GM23248 (cell line): Measurements from ENCODE around the gene UBE2G1. TPM values are rescaled to one million over a fixed set of nuclear protein-coding genes. Genes with fewer than 3 reads are reported as not detected.
"Not testable (repeated sequence)": the region's sequence is repeated elsewhere in the genome, so short reads cannot be mapped to it uniquely, and the experiment has no call there.

Source experiments
- DNase-seq: peaks from one replicate; pipeline ENCODE4 v3.0.0-alpha.2; 2015
- H2AFZ ChIP-seq: fragments of 200-600 bp; sonication (generic); 2 replicates; pipeline ENCODE4 v1.6.1; 2016; ENCODE audit warnings: antibody characterized with exemption
- H3F3A ChIP-seq: fragments of 200-600 bp; sonication (generic); 2 replicates; pipeline ENCODE4 v1.6.1; 2016; ENCODE audit warnings: mild to moderate bottlenecking, antibody characterized with exemption, mixed run types; ENCODE audit not compliant: insufficient read depth
- H3K27ac ChIP-seq: fragments of 200-600 bp; sonication (generic); 2 replicates; pipeline ENCODE4 v1.5.1; 2016; ENCODE audit warnings: mild to moderate bottlenecking
- H3K27me3 ChIP-seq: fragments of 200-600 bp; sonication (generic); replicated peaks from 2 replicates; pipeline ENCODE4 v1.6.1; 2016; ENCODE audit warnings: mild to moderate bottlenecking; ENCODE audit not compliant: insufficient read depth
- H3K36me3 ChIP-seq: fragments of 200-600 bp; sonication (generic); 2 replicates; pipeline ENCODE4 v1.6.1; 2016; ENCODE audit warnings: low read depth, mild to moderate bottlenecking
- H3K4me1 ChIP-seq: fragments of 200-600 bp; sonication (generic); 2 replicates; pipeline ENCODE4 v1.6.1; 2016; ENCODE audit warnings: mild to moderate bottlenecking; ENCODE audit not compliant: insufficient read depth
- H3K4me2 ChIP-seq: fragments of 200-600 bp; sonication (generic); one replicate; pipeline ENCODE4 v1.6.1; 2016; ENCODE audit warnings: mild to moderate bottlenecking; ENCODE audit not compliant: unreplicated experiment
- H3K4me3 ChIP-seq: fragments of 200-600 bp; sonication (generic); 2 replicates; pipeline ENCODE4 v1.5.1; 2016; ENCODE audit warnings: mild to moderate bottlenecking
- H3K79me2 ChIP-seq: fragments of 200-600 bp; sonication (generic); 2 replicates; pipeline ENCODE4 v1.6.1; 2016; ENCODE audit warnings: mild to moderate bottlenecking; ENCODE audit not compliant: insufficient read depth
- H3K9ac ChIP-seq: fragments of 200-600 bp; sonication (generic); 2 replicates; pipeline ENCODE4 v1.6.1; 2016; ENCODE audit warnings: mild to moderate bottlenecking
- H3K9me2 ChIP-seq: fragments of 200-600 bp; sonication (generic); 2 replicates; pipeline ENCODE4 v1.6.1; 2016; ENCODE audit warnings: mixed run types, mild to moderate bottlenecking, moderate library complexity; ENCODE audit not compliant: insufficient read depth
- H3K9me3 ChIP-seq: fragments of 200-600 bp; sonication (generic); one replicate; pipeline ENCODE4 v1.6.1; 2017; ENCODE audit warnings: low read depth
- H4K20me1 ChIP-seq: fragments of 200-600 bp; sonication (generic); 2 replicates; pipeline ENCODE4 v1.6.0; 2016; ENCODE audit not compliant: insufficient read depth
- EZH2 ChIP-seq: fragments of 200-600 bp; sonication (generic); IDR thresholded peaks from 2 replicates; pipeline ENCODE4 v1.6.1; 2018; ENCODE audit warnings: antibody characterized with exemption, mild to moderate bottlenecking; ENCODE audit not compliant: insufficient read depth, poor library complexity, severe bottlenecking
- EZH2phosphoT487 ChIP-seq: fragments of 200-600 bp; sonication (generic); IDR thresholded peaks from 2 replicates; pipeline ENCODE4 v1.6.1; 2018; ENCODE audit warnings: antibody characterized with exemption, moderate library complexity, mild to moderate bottlenecking, low read depth; ENCODE audit not compliant: insufficient read depth
- whole genome bisulfite sequencing, 2 experiments: methylation state at CpG; one replicate each; pipeline ENCODE4 v1.1.6; 2015 to 2017; ENCODE audit warnings: low lambda C conversion rate in 2 of 2, low coverage in 1 of 2; ENCODE audit errors: missing lambda C conversion rate in 2 of 2; 5-methylcytosine and 5-hydroxymethylcytosine counted together
- in situ Hi-C: fragments of 300-500 bp; cut with MboI; formaldehyde crosslinking; loops from 2 replicates; pipeline ENCODE4 v1.15.0; 2020
- polyA plus RNA-seq: library from polyadenylated mRNA; unstranded; fragments of >200 nt; fragmentation: Nextera tagmentation; extraction: Ambion mirVana; gene quantifications from 2 replicates; pipeline ENCODE4 v1.2.1, GENCODE V29; 2016
- total RNA-seq: library from RNA; depleted of rRNA; stranded (reverse); fragments of >200 nt; shearing (Covaris generic); gene quantifications from 2 replicates; pipeline ENCODE4 v1.2.3, GENCODE V29; 2014

UBE2G1 gene
- total and polyA plus RNA-seq, 2 experiments from 2014 or later = 37.8 to 49.4 TPM

DNA sequence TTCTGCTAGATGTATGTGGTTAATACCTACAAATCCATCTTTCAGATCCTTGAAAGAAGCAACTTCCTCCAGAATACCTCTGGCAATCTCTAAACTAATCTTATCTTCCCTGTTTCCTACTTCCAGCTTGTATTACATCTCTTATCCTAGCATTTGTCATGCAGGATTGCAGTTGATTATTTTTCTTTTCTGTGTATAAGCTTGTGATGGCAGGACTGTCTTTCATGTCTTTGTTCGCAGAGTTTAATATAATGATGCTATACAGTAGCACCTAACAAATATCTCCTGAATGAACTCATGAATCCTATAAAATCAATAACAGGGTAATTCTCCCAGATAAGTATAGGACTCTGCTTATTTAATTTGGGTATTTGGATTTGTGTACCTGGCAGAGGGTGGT, 12.2 kb upstream of the UBE2G1 start:
- Histone ChIP-seq H4K20me1 (no peaks in the 10 kb centered on the region), H2AFZ (no peak overlapping the region), H3K9me2 (no peaks in the 10 kb centered on the region), H3K79me2 (no peaks in the 10 kb centered on the region), H3K4me1 (no peaks in the 10 kb centered on the region), H3K4me3 (no peak overlapping the region), H3F3A (no peaks in the 10 kb centered on the region), H3K9me3 (no peaks in the 10 kb centered on the region), H3K27me3 (no peaks in the 10 kb centered on the region), H3K27ac (no peak overlapping the region), H3K36me3 (no peaks in the 10 kb centered on the region), H3K9ac (no peak overlapping the region), H3K4me2 (no peak overlapping the region)
- in situ Hi-C loops = no loop called here
- WGBS, 2 experiments = 90 to 97% methylated on average over 1 of the region's 1 CpG
- no peak for DNase-seq
- TF ChIP-seq EZH2 (no peak), EZH2phosphoT487 (no peak)

DNA sequence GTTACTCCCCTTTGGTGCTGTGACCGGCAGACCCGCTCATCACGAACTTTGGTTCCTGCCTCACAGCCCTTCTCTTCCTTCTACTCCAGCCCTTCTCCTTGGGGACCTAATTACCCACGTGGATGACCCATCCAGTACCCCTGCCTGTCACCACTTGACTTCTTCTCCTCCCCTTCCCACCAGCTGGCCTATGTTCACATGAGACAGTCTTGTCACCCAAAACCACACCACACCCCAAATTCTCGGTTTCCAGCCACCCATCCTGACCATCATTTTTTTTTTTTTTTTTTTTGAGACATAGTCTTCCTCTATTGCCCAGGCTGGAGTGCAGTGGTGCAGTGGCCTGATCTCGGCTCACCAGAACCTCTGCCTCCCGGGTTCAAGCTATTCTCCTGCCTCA, 10.8 kb upstream of the UBE2G1 start:
- WGBS, 2 experiments = 81 to 82% methylated on average over 7 of the region's 7 CpGs

GRCh38 chr17:4375796-4376440, 9.4 kb upstream of the UBE2G1 start:
- DNase-seq, H3K4me3 ChIP-seq, in situ Hi-C loops, H3K36me3 ChIP-seq, H3K4me1 ChIP-seq, H3K27ac ChIP-seq, H3K9me2 ChIP-seq, H3K9ac ChIP-seq, H3K79me2 ChIP-seq, H4K20me1 ChIP-seq, H2AFZ ChIP-seq, H3K9me3 ChIP-seq, H3F3A ChIP-seq, H3K27me3 ChIP-seq, H3K4me2 ChIP-seq: not testable (repeated sequence)
- WGBS, 2 experiments = 78 to 86% methylated on average over 10 to 14 of the region's 14 CpGs

More for the DNA sequence above, 10.8 kb upstream of the UBE2G1 start:
- H3K27me3 ChIP-seq, H3K4me2 ChIP-seq, H3K9ac ChIP-seq, H3K79me2 ChIP-seq, H4K20me1 ChIP-seq, H3K9me2 ChIP-seq, in situ Hi-C loops, H3K9me3 ChIP-seq, H2AFZ ChIP-seq, H3F3A ChIP-seq, H3K4me3 ChIP-seq, H3K4me1 ChIP-seq, H3K27ac ChIP-seq, H3K36me3 ChIP-seq, DNase-seq: not testable (repeated sequence)

GRCh38 chr17:4375039-4375748, 8.7 kb upstream of the UBE2G1 start:
- no peaks in the 10 kb centered on the region for H3K79me2 ChIP-seq
- H3K4me1 ChIP-seq = no peaks in the 10 kb centered on the region
- H2AFZ ChIP-seq = no peak overlapping the region
- no peaks in the 10 kb centered on the region for H3K9me3 ChIP-seq
- WGBS, 2 experiments = 49 to 52% methylated on average over 7 of the region's 7 CpGs
- TF ChIP-seq EZH2phosphoT487 (no peak), EZH2 (no peak)
- no peak overlapping the region for H3K27ac ChIP-seq
- H3K9ac ChIP-seq = no peak overlapping the region
- no peaks in the 10 kb centered on the region for H3K9me2 ChIP-seq
- H3F3A ChIP-seq = no peaks in the 10 kb centered on the region
- DNase-seq = no peak
- no peaks in the 10 kb centered on the region for H4K20me1 ChIP-seq
- H3K27me3 ChIP-seq = no peaks in the 10 kb centered on the region
- no peak overlapping the region for H3K4me3 ChIP-seq
- no peaks in the 10 kb centered on the region for H3K36me3 ChIP-seq
- H3K4me2 ChIP-seq = no peak overlapping the region
- in situ Hi-C loops = no loop called here
